Fibroblast of the aortic adventitia (primary cell): ENCODE results near the gene PLCH1. TPM values are rescaled to one million over a fixed set of nuclear protein-coding genes. Genes with fewer than 3 reads are reported as not detected.

ENCODE experiments used
- DNase-seq: peaks from one replicate; pipeline ENCODE4 v3.0.0-alpha.2; 2010; ENCODE audit warnings: low read depth
- H3K4me3 ChIP-seq: 2 replicates; pipeline ENCODE4 v1.5.1; 2011; ENCODE audit warnings: low read depth, mild to moderate bottlenecking, control low read depth, low read length, moderate library complexity
- total RNA-seq: library from RNA; depleted of rRNA; stranded (reverse); fragments of >200 nt; gene quantifications from 2 replicates; pipeline ENCODE4 v1.2.3, GENCODE V29; 2012; ENCODE audit warnings: low replicate concordance
- TF ChIP-seq, protein P1 (sequence below): IDR thresholded peaks from 2 replicates; pipeline ENCODE4 v1.5.1; 2011; ENCODE audit warnings: mild to moderate bottlenecking, low read length, control low read depth, inconsistent platforms; ENCODE audit not compliant: insufficient read depth

PLCH1 gene
- total RNA-seq, 1 donor, result 0.09 TPM

DNA sequence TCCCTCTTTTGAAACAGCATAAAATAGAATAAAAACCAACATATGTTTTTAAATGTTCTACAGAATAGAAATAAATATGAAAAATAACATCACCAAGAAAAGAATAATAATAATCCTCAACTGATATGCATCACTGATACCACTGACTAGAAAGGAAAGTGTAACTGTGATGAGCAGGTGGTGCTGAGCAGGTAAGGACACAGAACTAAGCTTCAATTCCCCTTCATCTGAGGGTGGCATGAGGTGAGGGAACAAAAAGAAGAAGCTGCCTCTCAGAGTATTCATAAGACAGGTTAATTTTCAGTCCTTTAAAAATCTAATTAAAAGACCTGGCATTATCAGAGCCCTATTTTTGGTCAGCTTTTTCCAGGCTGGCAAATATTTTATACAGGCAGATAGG, 216.3 kb downstream of the PLCH1 start:
- no peak overlapping the region for H3K4me3 ChIP-seq
- DNase-seq, result no peak
- TF ChIP-seq, protein P1, sequence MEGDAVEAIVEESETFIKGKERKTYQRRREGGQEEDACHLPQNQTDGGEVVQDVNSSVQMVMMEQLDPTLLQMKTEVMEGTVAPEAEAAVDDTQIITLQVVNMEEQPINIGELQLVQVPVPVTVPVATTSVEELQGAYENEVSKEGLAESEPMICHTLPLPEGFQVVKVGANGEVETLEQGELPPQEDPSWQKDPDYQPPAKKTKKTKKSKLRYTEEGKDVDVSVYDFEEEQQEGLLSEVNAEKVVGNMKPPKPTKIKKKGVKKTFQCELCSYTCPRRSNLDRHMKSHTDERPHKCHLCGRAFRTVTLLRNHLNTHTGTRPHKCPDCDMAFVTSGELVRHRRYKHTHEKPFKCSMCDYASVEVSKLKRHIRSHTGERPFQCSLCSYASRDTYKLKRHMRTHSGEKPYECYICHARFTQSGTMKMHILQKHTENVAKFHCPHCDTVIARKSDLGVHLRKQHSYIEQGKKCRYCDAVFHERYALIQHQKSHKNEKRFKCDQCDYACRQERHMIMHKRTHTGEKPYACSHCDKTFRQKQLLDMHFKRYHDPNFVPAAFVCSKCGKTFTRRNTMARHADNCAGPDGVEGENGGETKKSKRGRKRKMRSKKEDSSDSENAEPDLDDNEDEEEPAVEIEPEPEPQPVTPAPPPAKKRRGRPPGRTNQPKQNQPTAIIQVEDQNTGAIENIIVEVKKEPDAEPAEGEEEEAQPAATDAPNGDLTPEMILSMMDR, result no peak

DNA sequence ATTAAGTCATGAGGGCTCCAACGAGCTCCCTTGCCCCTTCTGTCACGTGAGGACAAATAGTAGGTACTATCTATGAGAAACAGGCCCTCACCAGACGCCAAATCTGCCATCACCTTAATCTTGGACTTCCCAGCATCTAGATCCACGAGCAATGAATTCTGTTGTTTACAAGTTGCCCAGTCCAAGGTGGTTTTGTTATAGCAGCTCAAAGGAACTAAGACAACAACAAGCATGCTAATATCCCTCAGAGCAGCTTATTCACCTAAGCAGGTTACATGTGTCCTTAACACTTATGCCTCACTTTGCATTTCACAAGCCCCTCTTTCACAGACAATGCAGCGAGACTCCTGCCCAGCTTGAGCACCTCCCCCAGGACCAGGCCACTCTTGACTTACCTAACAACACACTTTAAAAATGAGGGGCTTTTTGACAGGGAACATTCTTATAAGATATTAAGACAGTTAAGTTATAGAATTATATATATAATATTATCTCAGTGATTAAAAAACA, 219.5 kb downstream of the PLCH1 start:
- DNase-seq, result no peak
- TF ChIP-seq, protein P1, result no peak
- no peak overlapping the region for H3K4me3 ChIP-seq

DNA sequence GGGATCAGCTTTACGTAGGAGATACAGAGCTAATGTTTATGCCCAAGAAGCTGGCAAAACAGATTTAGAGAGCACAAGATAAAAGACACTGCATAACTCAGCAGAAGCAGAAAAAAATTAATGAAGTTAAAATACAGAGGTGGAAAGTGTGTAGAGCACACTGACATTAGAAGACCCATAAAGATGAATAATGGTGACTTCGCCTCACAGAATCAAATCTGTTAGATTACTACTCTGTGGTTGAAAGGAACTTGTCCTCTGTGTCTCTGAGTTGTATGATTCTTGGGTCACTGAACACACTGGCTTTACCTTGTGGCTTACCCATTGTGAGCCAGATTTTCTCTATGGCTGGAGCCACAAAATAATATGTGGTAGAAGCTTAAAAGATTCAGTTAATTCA, 224.4 kb downstream of the PLCH1 start:
- TF ChIP-seq, protein P1, result no peak
- no peak for DNase-seq

DNA sequence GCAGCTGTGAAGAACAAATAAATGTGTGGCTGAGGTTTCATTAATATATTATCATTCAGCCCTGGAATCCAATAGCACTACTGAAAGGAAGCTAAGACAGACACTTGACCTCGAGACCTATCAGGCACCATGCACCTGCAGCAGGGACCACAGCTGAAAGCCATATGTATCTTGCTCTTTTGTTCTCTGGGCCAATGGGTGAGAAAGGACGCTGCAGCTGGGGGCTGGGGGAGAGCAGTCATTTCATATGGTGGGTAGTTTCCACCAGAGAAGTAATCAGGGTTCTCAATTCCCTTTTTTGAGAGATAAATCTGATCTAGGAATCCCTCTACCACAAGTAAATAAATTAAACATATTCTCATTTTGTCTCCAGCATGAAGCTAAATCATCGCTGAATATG, 225.8 kb downstream of the PLCH1 start:
- no peak overlapping the region for H3K4me3 ChIP-seq
- TF ChIP-seq, protein P1, result no peak
- no peak for DNase-seq

More for the DNA sequence above, 224.4 kb downstream of the PLCH1 start:
- no peak overlapping the region for H3K4me3 ChIP-seq

DNA sequence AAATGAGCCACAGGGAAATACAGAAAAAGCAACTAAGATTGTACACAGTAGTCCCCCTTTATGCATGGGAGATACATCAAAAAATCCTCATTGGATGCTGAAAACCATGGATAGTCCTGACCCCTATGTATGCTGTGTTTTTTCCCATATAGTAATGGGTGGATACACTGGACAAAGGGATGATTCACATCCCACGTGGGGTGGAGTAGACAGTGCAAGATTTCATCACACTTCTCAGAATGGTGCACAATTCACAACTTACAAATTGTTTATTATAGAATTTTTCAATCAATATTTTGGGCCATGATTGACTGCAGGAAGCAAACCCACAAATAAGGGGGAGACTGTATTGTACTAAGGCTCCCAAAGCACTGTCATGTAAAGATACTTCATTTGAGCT, 227.0 kb downstream of the PLCH1 start:
- no peak overlapping the region for H3K4me3 ChIP-seq
- TF ChIP-seq, protein P1, result no peak
- DNase-seq, result peak; percentile 19

DNA sequence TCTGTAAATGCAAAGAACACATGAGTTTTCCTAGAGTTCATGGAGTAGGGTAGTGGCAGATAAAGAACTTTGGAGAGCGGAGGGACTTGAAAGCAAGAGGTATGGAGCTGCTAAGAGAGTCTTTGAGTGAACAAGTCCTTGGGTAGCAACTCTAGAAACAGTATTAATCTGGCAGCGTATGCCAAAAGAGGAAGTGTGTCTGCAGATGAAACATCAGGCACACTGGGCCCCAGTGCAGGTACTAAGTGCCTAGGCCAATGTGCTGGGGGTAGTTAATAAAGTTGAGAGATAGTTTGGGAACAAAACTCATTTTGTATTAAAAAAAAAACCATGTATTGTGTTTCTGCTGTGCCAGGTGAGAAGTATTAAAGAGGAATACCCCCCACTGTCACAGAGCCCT, 228.4 kb downstream of the PLCH1 start:
- no peak overlapping the region for H3K4me3 ChIP-seq
- TF ChIP-seq, protein P1, result no peak
- DNase-seq, result no peak

DNA sequence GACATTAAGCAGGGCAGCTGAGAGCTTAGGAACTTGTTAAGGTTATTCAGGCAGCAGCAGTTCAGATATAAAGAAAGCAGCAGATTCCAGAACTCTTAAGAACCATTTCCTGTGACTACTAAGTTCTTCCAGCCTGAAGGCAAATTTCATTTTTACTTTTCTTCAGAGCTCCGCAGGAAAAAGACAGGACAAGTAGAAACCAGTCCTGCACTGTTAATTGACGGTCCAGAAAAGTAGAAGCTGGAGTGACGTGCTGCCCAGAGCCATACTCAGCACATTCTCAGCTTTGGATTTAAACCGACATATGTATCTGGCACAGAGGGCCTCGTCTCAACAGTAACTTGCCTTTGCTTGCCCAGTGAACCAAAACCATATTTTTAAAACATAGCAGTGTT, 232.0 kb downstream of the PLCH1 start:
- DNase-seq, result no peak
- H3K4me3 ChIP-seq, result no peak overlapping the region
- TF ChIP-seq, protein P1, result no peak
